Suprapubic skin (tissue), 4 donors: ENCODE data around the gene RBM33.

Experiments used
- EP300 ChIP-seq: sonication (generic); formaldehyde crosslinking; IDR thresholded peaks from one replicate; pipeline ENCODE4 v1.6.1; 2017; ENCODE audit warnings: antibody characterized with exemption
- POLR2A ChIP-seq, 2 donors: fragments of 450-650 bp; IDR thresholded peaks; one replicate each; pipeline ENCODE4 v1.6.1; 2017; ENCODE audit warnings: antibody characterized with exemption in 2 of 2, mild to moderate bottlenecking in 2 of 2, moderate library complexity in 2 of 2
- POLR2AphosphoS5 ChIP-seq, 3 donors: sonication (generic); formaldehyde crosslinking; IDR thresholded peaks; one replicate each; pipeline ENCODE4 v1.6.1; 2017; ENCODE audit warnings: antibody characterized with exemption in 3 of 3
- TF ChIP-seq, protein P1 (sequence below), 2 donors: fragments of 200-600 bp in 1 of 2; fragments of 450-650 bp in 1 of 2; sonication (generic) in 1 of 2; IDR thresholded peaks; one replicate each; pipeline ENCODE4 v1.5.1; 2016 to 2019; ENCODE audit warnings: antibody characterized with exemption in 2 of 2, mild to moderate bottlenecking in 1 of 2, moderate library complexity in 1 of 2

GRCh38 chr7:155665957-155666287, 21.5 kb downstream of the RBM33 start:
- TF ChIP-seq, protein P1, sequence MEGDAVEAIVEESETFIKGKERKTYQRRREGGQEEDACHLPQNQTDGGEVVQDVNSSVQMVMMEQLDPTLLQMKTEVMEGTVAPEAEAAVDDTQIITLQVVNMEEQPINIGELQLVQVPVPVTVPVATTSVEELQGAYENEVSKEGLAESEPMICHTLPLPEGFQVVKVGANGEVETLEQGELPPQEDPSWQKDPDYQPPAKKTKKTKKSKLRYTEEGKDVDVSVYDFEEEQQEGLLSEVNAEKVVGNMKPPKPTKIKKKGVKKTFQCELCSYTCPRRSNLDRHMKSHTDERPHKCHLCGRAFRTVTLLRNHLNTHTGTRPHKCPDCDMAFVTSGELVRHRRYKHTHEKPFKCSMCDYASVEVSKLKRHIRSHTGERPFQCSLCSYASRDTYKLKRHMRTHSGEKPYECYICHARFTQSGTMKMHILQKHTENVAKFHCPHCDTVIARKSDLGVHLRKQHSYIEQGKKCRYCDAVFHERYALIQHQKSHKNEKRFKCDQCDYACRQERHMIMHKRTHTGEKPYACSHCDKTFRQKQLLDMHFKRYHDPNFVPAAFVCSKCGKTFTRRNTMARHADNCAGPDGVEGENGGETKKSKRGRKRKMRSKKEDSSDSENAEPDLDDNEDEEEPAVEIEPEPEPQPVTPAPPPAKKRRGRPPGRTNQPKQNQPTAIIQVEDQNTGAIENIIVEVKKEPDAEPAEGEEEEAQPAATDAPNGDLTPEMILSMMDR (IDR thresholded peaks at IDR 0.05): no peak
- TF ChIP-seq EP300 (no peak), POLR2A (IDR thresholded peaks at IDR 0.05) (no peak), POLR2AphosphoS5 (IDR thresholded peaks at IDR 0.05) (no peak)
